SK-N-SH treated with all-trans-retinoic acid at 6 μM for 48 hours (cell line): ENCODE data around the gene UBE2V1.

ENCODE experiments used
- ATAC-seq: fragments of 200-7000 bp; cut with Tn5 transposase; 3 replicates; pipeline ENCODE4 v1.9.1; 2020; ENCODE audit warnings: mild to moderate bottlenecking, moderate library complexity
- ARNTL ChIP-seq: fragments of 450-650 bp; formaldehyde crosslinking; IDR thresholded peaks from 2 replicates; pipeline ENCODE4 v1.5.0; 2020; ENCODE audit warnings: low read depth, mild to moderate bottlenecking, moderate library complexity, borderline replicate concordance
- BACH2 ChIP-seq: fragments of 250-450 bp; sonication (Bioruptor Pico); IDR thresholded peaks from 2 replicates; pipeline ENCODE4 v1.9.0; 2021; ENCODE audit warnings: mild to moderate bottlenecking, borderline replicate concordance
- CSDC2 ChIP-seq: fragments of 250-450 bp; sonication (Bioruptor Pico); IDR thresholded peaks from 2 replicates; pipeline ENCODE4 v1.5.0; 2020; ENCODE audit warnings: mild to moderate bottlenecking, moderate library complexity
- ESRRG ChIP-seq: fragments of 250-450 bp; sonication (Bioruptor Pico); IDR thresholded peaks from 2 replicates; pipeline ENCODE4 v1.6.1; 2021; ENCODE audit warnings: mild to moderate bottlenecking
- GLIS3 ChIP-seq: fragments of 250-450 bp; sonication (Bioruptor Pico); IDR thresholded peaks from 2 replicates; pipeline ENCODE4 v1.5.0; 2020; ENCODE audit warnings: mild to moderate bottlenecking, moderate library complexity
- ISL1 ChIP-seq: fragments of 250-450 bp; sonication (Bioruptor Pico); IDR thresholded peaks from 2 replicates; pipeline ENCODE4 v2.1.2; 2022; ENCODE audit warnings: mild to moderate bottlenecking, moderate library complexity
- OSR1 ChIP-seq: fragments of 250-450 bp; sonication (Bioruptor Pico); IDR thresholded peaks from 2 replicates; pipeline ENCODE4 v1.8.0; 2022; ENCODE audit warnings: moderate library complexity, mild to moderate bottlenecking, inconsistent platforms
- PPARA ChIP-seq: fragments of 250-450 bp; sonication (Bioruptor Pico); IDR thresholded peaks from 2 replicates; pipeline ENCODE4 v1.5.0; 2020; ENCODE audit warnings: mild to moderate bottlenecking, borderline replicate concordance
- RARB ChIP-seq: fragments of 250-450 bp; sonication (Bioruptor Pico); IDR thresholded peaks from 2 replicates; pipeline ENCODE4 v1.8.0; 2021; ENCODE audit warnings: mild to moderate bottlenecking, moderate library complexity
- SNAI2 ChIP-seq: fragments of 250-450 bp; sonication (Bioruptor Pico); IDR thresholded peaks from 2 replicates; pipeline ENCODE4 v1.5.0; 2020; ENCODE audit warnings: mild to moderate bottlenecking, moderate library complexity
- TCF4 ChIP-seq: fragments of 250-450 bp; sonication (Bioruptor Pico); IDR thresholded peaks from 2 replicates; pipeline ENCODE4 v1.8.0; 2021; ENCODE audit warnings: mild to moderate bottlenecking, moderate library complexity, borderline replicate concordance
- TOX ChIP-seq: fragments of 250-450 bp; sonication (Bioruptor Pico); IDR thresholded peaks from 2 replicates; pipeline ENCODE4 v1.8.0; 2021; ENCODE audit warnings: mild to moderate bottlenecking, moderate library complexity, borderline replicate concordance
- ZC3H10 ChIP-seq: fragments of 250-450 bp; sonication (Bioruptor Pico); IDR thresholded peaks from 2 replicates; pipeline ENCODE4 v1.5.1; 2021; ENCODE audit warnings: mild to moderate bottlenecking, moderate library complexity
- ZFP30 ChIP-seq: fragments of 450-650 bp; formaldehyde crosslinking; IDR thresholded peaks from 2 replicates; pipeline ENCODE4 v1.5.0; 2022; ENCODE audit warnings: mild to moderate bottlenecking, moderate library complexity
- ZNF70 ChIP-seq: fragments of 450-650 bp; formaldehyde crosslinking; IDR thresholded peaks from 2 replicates; pipeline ENCODE4 v1.5.0; 2020; ENCODE audit warnings: mild to moderate bottlenecking, moderate library complexity
- ZNF8 ChIP-seq: fragments of 450-650 bp; formaldehyde crosslinking; IDR thresholded peaks from 2 replicates; pipeline ENCODE4 v1.5.0; 2020; ENCODE audit warnings: mild to moderate bottlenecking, moderate library complexity
- TF ChIP-seq, protein P1 (sequence below): fragments of 250-450 bp; sonication (Bioruptor Pico); IDR thresholded peaks from 2 replicates; pipeline ENCODE4 v1.8.0; 2020; ENCODE audit warnings: mild to moderate bottlenecking, moderate library complexity, borderline replicate concordance
- TF ChIP-seq, protein P2 (sequence below): fragments of 250-450 bp; sonication (Bioruptor Pico); IDR thresholded peaks from 2 replicates; pipeline ENCODE4 v1.5.1; 2021; ENCODE audit warnings: mild to moderate bottlenecking, moderate library complexity
- TF ChIP-seq, protein P3 (sequence below): fragments of 250-450 bp; sonication (Bioruptor Pico); IDR thresholded peaks from 2 replicates; pipeline ENCODE4 v1.8.0; 2021; ENCODE audit warnings: low read depth, mild to moderate bottlenecking, moderate library complexity, borderline replicate concordance
- TF ChIP-seq, protein P4 (sequence below): fragments of 250-450 bp; sonication (Bioruptor Pico); IDR thresholded peaks from 2 replicates; pipeline ENCODE4 v1.5.1; 2020; ENCODE audit warnings: low read depth, mild to moderate bottlenecking, moderate library complexity
- TF ChIP-seq, protein P5 (sequence below): fragments of 250-450 bp; sonication (Bioruptor Pico); IDR thresholded peaks from 2 replicates; pipeline ENCODE4 v1.5.0; 2020; ENCODE audit warnings: mild to moderate bottlenecking, moderate library complexity

The UBE2V1 gene

GRCh38 chr20:50146732-50147662 lies 34.0 kb upstream of the UBE2V1 start:
- TF ChIP-seq TOX (CRISPR knock-in tag) (no peak), SNAI2 (CRISPR knock-in tag) (no peak), ISL1 (CRISPR knock-in tag) (no peak), GLIS3 (CRISPR knock-in tag) (no peak), ZNF70 (CRISPR knock-in tag) (no peak), CSDC2 (CRISPR knock-in tag) (no peak), TCF4 (no peak), ARNTL (no peak), ESRRG (CRISPR knock-in tag) (no peak), RARB (CRISPR knock-in tag) (no peak), BACH2 (CRISPR knock-in tag) (no peak), PPARA (no peak), OSR1 (CRISPR knock-in tag) (no peak), ZFP30 (CRISPR knock-in tag) (no peak)
- TF ChIP-seq, protein P1, sequence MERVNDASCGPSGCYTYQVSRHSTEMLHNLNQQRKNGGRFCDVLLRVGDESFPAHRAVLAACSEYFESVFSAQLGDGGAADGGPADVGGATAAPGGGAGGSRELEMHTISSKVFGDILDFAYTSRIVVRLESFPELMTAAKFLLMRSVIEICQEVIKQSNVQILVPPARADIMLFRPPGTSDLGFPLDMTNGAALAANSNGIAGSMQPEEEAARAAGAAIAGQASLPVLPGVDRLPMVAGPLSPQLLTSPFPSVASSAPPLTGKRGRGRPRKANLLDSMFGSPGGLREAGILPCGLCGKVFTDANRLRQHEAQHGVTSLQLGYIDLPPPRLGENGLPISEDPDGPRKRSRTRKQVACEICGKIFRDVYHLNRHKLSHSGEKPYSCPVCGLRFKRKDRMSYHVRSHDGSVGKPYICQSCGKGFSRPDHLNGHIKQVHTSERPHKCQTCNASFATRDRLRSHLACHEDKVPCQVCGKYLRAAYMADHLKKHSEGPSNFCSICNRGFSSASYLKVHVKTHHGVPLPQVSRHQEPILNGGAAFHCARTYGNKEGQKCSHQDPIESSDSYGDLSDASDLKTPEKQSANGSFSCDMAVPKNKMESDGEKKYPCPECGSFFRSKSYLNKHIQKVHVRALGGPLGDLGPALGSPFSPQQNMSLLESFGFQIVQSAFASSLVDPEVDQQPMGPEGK (CRISPR knock-in tag), result no peak
- TF ChIP-seq, protein P2, sequence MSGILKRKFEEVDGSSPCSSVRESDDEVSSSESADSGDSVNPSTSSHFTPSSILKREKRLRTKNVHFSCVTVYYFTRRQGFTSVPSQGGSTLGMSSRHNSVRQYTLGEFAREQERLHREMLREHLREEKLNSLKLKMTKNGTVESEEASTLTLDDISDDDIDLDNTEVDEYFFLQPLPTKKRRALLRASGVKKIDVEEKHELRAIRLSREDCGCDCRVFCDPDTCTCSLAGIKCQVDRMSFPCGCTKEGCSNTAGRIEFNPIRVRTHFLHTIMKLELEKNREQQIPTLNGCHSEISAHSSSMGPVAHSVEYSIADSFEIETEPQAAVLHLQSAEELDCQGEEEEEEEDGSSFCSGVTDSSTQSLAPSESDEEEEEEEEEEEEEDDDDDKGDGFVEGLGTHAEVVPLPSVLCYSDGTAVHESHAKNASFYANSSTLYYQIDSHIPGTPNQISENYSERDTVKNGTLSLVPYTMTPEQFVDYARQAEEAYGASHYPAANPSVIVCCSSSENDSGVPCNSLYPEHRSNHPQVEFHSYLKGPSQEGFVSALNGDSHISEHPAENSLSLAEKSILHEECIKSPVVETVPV (CRISPR knock-in tag), result no peak
- TF ChIP-seq, protein P3, sequence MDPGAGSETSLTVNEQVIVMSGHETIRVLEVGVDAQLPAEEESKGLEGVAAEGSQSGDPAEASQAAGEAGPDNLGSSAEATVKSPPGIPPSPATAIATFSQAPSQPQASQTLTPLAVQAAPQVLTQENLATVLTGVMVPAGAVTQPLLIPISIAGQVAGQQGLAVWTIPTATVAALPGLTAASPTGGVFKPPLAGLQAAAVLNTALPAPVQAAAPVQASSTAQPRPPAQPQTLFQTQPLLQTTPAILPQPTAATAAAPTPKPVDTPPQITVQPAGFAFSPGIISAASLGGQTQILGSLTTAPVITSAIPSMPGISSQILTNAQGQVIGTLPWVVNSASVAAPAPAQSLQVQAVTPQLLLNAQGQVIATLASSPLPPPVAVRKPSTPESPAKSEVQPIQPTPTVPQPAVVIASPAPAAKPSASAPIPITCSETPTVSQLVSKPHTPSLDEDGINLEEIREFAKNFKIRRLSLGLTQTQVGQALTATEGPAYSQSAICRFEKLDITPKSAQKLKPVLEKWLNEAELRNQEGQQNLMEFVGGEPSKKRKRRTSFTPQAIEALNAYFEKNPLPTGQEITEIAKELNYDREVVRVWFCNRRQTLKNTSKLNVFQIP (CRISPR knock-in tag), result no peak
- TF ChIP-seq, protein P4, sequence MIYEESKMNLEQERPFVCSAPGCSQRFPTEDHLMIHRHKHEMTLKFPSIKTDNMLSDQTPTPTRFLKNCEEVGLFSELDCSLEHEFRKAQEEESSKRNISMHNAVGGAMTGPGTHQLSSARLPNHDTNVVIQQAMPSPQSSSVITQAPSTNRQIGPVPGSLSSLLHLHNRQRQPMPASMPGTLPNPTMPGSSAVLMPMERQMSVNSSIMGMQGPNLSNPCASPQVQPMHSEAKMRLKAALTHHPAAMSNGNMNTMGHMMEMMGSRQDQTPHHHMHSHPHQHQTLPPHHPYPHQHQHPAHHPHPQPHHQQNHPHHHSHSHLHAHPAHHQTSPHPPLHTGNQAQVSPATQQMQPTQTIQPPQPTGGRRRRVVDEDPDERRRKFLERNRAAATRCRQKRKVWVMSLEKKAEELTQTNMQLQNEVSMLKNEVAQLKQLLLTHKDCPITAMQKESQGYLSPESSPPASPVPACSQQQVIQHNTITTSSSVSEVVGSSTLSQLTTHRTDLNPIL (CRISPR knock-in tag), result no peak
- ATAC-seq, result no peak

DNA sequence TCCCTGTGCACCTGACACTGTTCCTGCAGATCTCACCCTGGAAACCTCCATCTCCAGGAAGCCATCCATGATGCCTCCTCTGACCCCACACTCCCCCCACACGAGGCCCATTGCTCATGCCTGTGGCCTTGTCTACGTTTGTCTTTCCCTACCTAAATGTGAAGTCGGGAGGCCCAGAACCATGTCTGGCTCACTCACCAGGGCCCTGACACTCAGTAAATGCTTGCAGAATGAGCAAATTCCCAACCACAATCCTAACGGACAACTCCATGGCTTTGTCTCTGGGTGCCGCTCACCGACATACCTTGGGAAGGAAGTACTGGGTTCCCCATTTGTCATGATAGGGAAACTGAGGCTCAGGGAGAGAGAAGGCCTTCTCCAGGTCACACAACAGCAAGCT lies 33.3 kb upstream of the UBE2V1 start:
- TF ChIP-seq ZNF70 (CRISPR knock-in tag) (no peak), TCF4 (no peak), ZNF8 (no peak), OSR1 (CRISPR knock-in tag) (no peak)
- TF ChIP-seq, protein P1 (CRISPR knock-in tag), result no peak
- TF ChIP-seq, all 23 proteins: peak for 0

DNA sequence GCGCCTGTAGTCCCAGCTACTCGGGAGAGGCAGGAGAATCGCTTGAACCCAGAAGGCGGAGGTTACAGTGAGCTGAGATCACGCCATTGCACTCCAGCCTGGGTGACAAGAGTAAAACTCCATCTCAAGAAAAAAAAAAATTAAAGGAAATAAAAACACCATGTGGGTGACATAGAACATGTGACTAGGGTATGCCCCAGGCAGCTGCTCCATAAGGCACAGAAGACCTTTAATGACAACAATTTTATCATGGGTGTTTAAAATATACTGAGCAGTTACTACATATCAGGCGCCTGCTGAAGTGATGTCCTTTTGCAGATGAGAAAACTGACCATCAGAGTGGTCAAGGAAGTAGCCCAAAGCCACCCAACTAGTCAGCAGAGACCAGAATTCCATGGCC lies 32.6 kb upstream of the UBE2V1 start:
- no peak for ATAC-seq
- TF ChIP-seq ESRRG (CRISPR knock-in tag), result no peak
- TF ChIP-seq, protein P3 (CRISPR knock-in tag), result no peak
- TF ChIP-seq ZNF8, result no peak
- TF ChIP-seq OSR1 (CRISPR knock-in tag), result no peak
- no peak for TF ChIP-seq BACH2 (CRISPR knock-in tag)
- TF ChIP-seq ZC3H10 (CRISPR knock-in tag), result no peak
- TF ChIP-seq, protein P5, sequence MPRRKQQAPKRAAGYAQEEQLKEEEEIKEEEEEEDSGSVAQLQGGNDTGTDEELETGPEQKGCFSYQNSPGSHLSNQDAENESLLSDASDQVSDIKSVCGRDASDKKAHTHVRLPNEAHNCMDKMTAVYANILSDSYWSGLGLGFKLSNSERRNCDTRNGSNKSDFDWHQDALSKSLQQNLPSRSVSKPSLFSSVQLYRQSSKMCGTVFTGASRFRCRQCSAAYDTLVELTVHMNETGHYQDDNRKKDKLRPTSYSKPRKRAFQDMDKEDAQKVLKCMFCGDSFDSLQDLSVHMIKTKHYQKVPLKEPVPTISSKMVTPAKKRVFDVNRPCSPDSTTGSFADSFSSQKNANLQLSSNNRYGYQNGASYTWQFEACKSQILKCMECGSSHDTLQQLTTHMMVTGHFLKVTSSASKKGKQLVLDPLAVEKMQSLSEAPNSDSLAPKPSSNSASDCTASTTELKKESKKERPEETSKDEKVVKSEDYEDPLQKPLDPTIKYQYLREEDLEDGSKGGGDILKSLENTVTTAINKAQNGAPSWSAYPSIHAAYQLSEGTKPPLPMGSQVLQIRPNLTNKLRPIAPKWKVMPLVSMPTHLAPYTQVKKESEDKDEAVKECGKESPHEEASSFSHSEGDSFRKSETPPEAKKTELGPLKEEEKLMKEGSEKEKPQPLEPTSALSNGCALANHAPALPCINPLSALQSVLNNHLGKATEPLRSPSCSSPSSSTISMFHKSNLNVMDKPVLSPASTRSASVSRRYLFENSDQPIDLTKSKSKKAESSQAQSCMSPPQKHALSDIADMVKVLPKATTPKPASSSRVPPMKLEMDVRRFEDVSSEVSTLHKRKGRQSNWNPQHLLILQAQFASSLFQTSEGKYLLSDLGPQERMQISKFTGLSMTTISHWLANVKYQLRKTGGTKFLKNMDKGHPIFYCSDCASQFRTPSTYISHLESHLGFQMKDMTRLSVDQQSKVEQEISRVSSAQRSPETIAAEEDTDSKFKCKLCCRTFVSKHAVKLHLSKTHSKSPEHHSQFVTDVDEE (CRISPR knock-in tag), result no peak
- TF ChIP-seq, protein P4 (CRISPR knock-in tag), result no peak
- no peak for TF ChIP-seq RARB (CRISPR knock-in tag)
- no peak for TF ChIP-seq TOX (CRISPR knock-in tag)

More for the DNA sequence above, 33.3 kb upstream of the UBE2V1 start:
- no peak for ATAC-seq
